GM18507 (cell line): ENCODE data around the gene HIPK2.
A peak's percentile ranks its signal among the peaks of the same experiment; 100 is the strongest.

Experiments
- DNase-seq: peaks from one replicate; pipeline ENCODE4 v3.0.0; 2011; ENCODE audit warnings: low read depth; ENCODE audit not compliant: insufficient read length; ENCODE audit errors: extremely low spot score
- FAIRE-seq: peaks from 2 replicates; lab custom pipeline; 2011; peaks lifted over from hg19 to GRCh38; lab: Jason Lieb, UNC

The HIPK2 gene

DNA sequence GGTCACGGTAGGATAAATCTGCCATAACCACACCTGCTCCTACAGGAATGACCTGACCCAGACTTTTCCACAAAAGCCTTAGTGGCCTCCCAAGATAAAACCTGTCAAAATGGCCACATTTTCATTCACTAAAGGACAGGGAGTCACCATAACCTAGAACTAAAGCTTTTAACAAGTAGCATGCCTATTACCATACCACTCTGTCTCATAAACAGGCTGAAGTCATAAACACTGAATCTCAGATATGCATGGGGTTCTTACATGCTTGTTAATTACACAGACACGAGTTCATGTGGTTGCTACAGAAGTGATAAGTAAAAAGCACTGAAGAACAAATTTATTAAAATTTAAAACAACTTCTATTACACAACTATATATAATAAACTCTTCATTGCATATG, 56.0 kb downstream of the HIPK2 start:
- no peak for FAIRE-seq
- DNase-seq, result no peak

DNA sequence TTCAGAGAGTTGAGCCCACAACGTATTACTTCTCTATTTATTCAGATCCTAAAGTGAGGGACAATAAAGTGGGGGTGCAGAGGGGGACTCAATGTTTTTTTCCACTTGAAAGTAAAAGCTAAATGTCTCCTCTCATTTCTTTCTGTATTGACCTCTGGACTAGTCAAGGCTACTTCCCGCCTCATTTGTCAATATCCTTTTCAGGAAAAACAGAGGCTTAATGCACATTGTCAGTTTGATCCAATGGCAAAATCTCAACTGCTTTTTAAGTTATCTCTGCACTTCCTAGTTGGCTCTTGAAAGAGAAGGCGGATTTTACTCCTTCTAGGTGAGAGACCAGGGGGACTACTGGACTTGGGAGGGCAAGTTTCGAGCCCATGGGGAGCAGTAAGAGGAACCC, 56.4 kb downstream of the HIPK2 start:
- DNase-seq (no peak), FAIRE-seq (no peak)

DNA sequence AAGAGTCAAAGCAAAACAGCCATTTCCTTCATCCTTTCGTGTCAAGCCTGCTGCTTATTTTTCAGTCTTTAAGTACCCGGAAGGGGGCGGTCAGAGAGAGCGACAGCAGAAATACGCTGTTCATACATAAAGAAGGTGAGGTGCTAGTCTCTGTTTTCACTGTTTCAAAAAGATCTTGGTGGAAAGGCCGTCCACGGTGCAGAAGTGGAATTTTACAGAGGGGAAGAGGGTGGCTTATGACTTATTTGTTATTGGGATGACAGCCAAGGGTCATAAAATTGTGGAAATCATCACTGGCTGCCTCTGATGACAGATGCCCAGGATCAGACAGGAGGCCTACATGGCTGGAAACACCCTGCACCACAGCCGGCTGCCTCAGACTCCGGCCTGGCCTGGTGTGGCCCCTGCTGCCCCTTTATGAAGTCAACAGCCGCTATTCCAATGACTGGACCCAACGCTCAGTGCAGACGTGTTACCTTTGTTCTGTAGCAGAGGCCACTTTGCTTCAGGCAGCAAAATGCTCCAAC, 57.0 kb downstream of the HIPK2 start:
- FAIRE-seq (no peak), DNase-seq (no peak)

DNA sequence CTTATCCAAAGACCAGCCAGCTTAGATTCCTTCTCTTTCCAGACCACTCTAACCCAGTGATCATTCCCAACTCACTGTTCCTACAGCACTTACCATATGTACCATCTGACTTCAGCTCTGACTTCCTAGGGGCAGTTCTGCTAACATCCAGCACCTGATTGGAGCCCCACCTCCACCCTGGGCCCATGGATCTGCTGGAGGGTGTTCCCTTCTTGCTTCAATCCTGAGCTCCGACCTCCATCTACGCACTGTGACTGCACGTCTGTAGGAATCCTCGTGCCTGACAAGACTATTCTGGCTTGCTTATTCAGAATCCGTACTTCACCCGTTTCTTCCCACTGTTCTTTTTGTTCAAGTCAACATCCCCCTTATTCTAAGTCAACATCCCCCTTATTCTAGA, 57.6 kb downstream of the HIPK2 start:
- DNase-seq, result no peak
- no peak for FAIRE-seq

DNA sequence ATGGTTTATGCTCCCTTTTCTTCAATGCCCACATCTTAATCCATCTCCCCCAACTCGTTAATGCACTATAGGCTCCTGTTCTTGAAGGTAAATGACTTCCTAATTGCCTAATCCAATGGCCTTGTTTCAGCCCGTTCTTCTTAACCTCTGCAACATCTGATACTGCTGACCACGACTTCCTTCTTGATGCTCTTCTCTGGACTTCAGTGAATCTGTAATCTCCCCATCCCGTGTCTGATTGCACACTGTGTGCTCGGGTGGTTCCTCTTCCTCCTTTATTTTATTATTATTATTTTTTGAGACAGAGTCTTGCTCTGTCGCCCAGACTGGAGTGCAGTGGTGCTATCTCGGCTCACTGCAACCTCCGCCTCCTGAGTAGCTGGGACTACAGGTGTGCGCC, 58.9 kb downstream of the HIPK2 start:
- FAIRE-seq (no peak), DNase-seq (no peak)

DNA sequence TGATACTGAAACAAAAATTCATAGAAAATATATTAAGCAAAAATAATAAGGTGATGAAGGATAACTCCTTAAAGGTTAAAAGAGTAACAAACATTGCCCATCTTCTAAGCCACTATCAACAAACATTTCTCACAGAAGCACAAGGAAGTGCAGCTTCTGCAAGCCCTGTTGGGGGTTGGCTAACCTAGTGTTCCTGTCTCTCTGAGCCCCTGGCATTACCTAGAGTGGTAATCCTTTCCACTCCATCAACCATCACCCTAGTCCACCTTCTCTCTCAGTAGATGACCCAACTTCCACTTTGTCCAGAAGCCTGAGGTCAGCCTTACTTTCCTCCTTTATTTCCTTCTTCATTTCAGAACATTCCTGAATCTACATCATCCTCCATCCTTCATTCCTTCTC, 59.7 kb downstream of the HIPK2 start:
- DNase-seq, result no peak
- FAIRE-seq, result no peak

DNA sequence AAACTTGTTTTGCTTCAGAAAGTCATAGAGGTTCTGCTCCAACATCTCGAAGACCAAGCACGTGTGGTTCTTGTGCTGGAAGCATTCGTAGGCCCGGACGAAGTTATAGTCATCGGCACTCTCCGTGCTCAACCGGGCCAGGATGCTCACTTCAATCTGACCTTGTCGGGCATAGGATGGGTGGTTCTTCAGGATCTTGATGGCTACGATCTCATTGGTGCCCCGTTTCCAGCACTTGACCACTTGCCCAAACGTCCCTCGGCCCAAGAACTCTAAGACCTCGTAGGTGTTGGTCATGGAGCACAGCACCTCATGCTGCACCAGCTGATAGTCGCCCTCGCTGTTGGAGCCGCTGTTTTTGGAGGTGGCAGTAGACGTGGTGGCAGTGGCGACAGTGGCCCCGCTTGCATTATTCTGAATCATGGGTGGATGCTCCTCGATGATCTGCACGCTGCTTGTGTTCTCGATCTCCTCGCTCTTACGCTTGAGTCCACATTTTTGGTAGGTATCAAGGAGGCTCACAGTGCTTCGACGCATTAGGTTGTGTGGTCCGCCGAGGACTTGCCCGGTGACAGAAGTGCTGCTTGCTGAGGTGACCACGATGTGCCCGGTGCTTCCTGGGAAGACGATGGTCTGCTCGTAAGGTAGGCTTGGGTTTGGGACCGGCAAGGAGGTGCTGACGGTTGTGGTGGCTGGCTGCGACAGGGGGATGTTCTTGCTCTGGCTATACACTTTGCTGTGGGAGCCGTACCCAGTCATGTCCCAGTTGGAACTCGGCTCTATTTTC, 61.4 kb downstream of the HIPK2 start:
- no peak for FAIRE-seq
- DNase-seq, result no peak

DNA sequence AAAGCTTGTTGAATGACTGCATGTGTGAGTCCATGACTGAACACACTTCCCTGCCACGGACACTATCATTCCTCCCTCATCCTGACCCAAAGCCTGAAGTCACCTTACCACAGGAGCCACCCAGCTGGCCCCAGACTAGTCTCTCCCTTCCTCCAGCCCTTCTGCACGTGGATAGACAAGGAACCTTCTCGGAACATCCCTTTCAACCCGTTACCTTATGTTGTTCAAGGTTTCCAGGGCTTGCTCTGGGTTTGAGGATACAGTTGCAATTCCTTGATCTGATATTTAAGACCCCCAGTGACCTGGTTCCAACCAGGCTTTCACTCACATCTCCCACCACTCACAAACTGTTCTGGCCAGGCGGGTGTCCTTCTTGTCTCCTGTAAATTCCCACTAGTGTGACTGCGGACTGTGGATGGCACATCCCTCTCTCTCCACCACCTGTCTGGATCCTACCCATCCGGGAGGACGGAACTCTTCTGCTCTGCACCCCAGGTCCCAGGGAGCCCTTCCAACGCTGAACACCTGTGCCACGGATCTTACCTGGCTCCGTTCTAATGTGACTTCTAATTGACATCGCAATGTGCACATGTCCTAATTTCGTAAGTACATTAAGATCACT, 62.5 kb downstream of the HIPK2 start:
- DNase-seq (no peak), FAIRE-seq (no peak)

DNA sequence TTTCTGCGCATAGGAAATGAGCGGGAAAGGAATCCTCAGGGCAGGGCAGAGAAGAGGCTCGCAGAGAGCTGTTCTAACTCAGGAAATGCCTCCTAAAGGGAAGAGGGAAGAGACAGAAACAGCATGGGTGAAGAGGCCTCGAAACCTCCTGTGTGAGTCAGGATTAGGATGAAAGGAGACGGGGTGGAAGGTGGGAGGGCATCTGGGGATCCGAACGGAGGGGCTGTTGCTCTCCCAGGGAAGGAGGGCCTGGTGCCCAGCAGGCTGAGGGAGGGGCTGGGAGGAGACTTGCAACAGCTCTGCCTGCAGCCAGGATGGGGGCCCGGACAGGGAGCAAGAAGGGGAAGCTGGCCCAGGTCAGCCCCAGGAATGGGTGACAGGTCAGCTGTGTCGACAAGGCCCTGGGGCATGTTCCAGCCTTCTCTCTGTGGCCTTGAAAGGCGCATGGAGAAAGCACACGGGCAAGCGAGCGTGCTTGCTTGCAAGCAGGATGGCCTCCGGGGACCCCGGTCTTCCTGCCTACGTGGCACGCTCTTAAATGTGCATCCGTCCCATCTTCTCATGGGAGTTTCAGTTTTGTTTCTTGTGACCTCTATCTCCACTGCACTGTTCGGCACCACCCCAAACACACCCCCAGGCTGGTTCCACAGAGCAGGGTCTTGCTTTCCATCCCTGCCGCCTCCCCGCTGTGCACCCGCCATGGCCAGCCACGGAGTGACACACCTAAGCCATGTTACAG, 63.5 kb downstream of the HIPK2 start:
- FAIRE-seq, result peak; percentile 92

DNA sequence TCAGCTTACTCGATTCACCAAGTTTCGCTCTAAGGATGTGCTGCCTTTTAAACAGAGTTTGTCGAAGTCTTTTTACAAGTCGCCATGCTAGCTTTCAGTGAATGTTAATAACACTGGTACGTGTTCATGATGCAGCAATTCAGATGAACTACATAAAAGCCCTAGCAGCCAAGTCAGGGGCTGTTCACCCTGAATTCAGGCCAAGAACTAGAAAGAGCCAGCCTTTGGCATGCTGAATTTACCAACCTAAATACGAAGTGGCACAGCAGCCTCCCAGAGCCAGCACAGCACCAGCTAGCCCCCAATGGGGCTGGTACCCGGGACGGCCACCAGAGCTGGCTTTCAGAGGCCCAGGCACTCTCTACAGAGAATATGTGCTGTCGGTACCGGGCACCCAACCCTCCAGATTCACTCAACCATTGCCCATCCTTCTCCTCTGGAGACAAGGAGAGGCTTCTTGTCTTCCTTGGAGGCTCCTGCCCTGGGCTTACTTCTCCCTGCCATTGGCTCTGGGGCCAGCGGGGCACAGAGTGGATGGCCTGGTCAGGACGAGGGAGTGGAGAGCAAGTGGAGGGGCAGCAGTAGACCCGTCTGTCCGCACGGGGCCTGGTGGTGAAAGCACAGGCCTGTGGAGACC, 64.2 kb downstream of the HIPK2 start:
- FAIRE-seq (no peak), DNase-seq (no peak)

More for the DNA sequence above, 63.5 kb downstream of the HIPK2 start:
- DNase-seq, result peak; percentile 68

DNA sequence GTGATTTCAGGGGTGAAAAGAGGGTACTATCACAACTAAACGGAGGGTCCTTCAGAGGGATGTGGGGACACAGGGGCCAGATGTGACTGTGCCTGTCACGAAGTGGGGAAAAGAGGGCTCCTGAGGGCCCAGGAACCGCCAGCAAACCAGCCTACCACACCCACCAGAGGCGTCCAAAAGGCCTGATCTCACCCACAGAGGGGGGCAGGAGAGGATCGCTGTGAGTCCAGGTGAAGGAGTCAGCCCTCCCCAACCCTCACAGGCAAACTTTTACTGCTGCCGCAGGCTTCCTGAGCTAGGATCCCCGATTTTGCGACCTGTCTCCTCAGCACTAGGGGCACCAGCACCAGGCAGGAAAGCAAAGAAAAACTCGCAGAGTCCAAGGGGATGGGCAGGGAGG, 64.7 kb downstream of the HIPK2 start:
- DNase-seq (no peak), FAIRE-seq (no peak)

DNA sequence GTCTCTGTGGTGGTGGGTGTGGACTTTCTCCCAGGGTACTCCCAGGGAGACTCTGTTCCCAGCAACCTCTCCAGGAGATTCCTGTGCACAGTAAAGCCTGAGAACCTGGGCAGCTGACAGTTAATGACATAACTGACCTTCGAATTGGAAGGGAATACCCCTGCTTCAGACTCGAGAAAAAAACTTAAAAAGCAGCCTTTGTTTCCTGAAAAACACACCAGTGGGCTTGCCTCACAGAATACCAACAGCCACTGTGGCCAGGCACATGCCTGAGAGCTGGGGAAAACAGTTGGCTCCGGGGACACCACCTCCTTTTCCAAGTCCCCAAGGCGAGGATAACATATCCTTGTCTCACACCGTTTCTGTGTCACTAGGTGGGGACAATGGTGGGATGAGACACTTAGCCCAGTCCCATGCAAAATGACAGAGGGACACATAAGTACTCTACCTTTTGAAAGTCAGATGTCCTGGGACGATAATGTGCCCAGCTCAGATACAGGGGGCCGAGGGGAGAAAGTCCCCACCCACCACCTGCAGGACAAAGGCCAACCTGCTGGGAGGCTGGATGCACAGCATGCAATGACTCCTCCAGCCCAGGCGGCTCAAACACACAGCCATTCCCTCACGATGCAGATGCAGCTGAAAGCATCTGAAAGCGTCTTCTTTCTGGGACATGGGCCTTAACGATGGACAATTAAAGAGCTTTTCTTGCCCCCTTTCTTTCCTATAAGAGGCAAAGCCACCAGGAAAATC, 65.6 kb downstream of the HIPK2 start:
- DNase-seq (no peak), FAIRE-seq (no peak)

DNA sequence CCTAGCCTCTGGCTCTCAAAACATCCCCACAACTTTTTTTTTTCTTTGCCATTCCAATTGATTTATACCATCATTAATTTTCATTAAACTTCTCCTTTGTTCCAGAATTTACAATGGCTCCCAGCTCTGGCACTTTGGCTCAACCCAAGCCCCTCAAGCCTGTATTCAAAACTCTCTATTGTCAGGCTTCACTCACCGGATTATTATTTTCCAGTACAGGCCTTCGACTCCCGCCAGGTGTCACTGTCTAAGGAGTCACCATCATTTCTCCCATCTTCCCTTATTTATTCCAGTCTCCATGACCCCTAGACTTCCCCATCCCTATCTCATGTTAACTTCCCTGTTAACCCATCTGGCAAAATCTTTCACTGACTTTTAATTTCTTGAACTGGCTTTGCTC, 67.8 kb downstream of the HIPK2 start:
- FAIRE-seq (no peak), DNase-seq (no peak)

DNA sequence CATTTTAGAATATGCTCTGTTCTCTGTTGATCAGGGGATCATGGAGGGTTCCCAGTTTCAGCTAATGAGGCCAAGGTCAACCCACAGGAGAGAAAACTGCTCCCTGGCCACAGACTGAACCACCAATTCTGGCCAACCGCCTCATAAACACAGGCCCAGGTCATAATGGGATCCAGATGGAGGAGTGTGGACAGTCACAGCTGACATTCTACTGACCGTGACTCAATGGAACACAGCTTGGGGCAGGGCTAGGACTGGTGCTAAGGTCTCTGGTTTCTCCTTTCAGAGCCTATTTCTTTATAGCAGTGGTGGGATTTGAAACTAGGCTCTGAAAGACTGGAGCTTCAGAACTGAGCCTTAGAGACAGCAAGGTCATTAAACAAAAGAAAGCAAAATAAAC, 68.3 kb downstream of the HIPK2 start:
- no peak for FAIRE-seq
- no peak for DNase-seq

DNA sequence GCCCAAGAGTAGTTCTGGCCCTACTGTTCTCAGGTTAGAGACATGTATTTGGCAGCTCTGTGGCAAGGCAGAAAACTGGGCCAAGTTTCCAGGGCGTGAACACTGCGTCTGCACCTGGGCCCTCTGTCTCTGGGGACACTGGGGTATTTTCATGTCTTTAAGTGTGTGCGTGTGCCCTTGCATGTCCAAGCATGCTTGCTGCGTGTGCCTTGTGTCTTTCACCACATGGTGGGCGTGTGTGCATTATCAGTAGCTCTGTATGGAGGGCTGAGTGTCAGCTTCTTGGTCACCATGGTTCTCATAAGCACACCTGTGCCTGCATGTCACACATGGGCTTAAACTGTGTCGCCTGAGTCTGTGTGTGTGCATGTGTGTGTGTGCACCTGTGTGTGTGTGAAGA, 69.3 kb downstream of the HIPK2 start:
- DNase-seq (no peak), FAIRE-seq (peak; percentile 21)

DNA sequence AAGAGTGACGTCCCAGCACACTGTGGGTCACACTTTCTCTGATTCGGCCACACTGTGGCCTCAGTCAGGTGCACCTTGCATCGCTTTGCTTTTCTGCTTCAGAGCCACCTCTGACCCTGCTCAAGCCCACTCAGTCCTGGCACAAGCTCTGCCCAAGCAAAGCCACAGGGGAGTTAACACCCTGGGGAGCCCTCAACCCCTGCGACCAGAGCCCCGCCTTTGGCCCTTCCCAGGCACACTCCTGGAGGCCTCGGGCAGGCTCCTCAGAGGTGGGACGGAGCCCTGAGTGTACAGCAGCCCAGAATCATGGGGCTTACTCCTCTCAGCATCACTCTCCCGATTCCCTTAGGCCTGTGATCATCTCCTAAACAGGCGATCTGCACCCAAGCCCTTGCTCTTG, 71.0 kb downstream of the HIPK2 start:
- no peak for FAIRE-seq
- no peak for DNase-seq

DNA sequence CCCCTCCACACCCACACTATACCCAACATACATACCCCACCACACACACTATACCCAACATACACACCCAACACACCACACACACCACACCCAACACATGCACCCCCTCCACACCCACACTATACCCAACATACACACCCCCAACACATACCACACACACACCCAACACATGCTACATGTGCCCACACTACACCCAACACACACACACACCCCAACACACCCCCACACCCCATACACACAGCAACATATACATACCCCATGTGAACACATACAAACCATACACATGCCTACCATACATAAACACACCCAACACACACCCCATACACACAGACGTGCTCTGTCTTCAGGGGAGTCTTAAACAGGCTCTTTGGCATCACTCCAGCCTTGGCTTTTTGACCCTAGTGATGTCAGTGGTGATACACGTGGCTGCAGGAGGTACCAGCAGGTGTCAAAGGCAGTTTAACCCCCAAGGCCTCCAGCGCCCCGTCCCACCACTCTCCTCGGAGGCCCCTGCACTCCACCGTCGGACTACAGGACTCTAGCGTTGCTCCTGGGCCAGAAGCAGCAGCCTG, 73.4 kb downstream of the HIPK2 start:
- DNase-seq (no peak), FAIRE-seq (no peak)

DNA sequence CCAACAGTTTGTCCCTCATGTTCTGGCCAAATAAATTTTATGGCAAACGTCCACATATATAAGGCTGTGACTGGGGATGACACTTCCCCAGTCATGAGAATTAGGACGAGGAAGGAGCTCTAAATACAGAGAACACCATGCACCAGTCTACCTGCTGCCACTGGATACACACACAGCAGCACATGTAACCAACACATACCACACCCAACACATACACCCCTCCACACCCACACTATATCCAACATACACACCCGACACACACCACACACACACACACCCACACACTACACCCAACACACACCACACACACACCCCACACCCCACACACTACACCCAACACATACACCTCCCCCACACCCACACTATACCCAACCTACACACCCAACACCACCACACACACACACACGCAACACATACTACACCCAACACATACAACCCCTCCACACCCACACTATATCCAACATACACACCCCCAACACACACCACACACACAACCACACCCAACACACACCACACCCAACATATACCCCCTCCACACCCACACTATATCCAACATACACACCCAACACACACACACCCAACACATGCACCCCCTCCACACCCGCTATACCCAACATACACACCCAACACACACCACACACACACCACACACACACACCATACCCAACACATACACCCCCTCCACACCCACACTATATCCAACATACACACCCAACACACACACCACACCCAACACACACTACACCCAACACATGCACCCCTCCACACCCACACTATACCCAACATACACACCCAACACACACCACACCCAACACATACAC, 74.1 kb downstream of the HIPK2 start:
- FAIRE-seq, result no peak
- no peak for DNase-seq
